Motor neuron (in vitro differentiated cells): Measurements from ENCODE around the gene DLGAP1. TPM values are rescaled to one million over a fixed set of nuclear protein-coding genes. Genes with fewer than 3 reads are reported as not detected.
A peak's percentile ranks its signal among the peaks of the same experiment; 100 is the strongest.

ENCODE experiments used
- ATAC-seq, 8 experiments: fragments of 200-7000 bp; cut with Tn5 transposase; replicated peaks in 6 of 8; 2 replicates each; pipeline ENCODE4 v1.8.0; 2021; ENCODE audit warnings: mild to moderate bottlenecking in 8 of 8, moderate library complexity in 8 of 8
- H3K27ac ChIP-seq, 2 donors: fragments of 250-450 bp; sonication (Bioruptor Pico); 2 replicates each; pipeline ENCODE4 v1.9.0; 2021; ENCODE audit warnings: antibody characterized with exemption in 2 of 2, mild to moderate bottlenecking in 2 of 2, moderate library complexity in 1 of 2
- H3K4me1 ChIP-seq, 2 donors: fragments of 250-450 bp; sonication (Bioruptor Pico); replicated peaks in 1 of 2; 2 replicates each; pipeline ENCODE4 v1.6.1; 2021; ENCODE audit warnings: antibody characterized with exemption in 2 of 2, mild to moderate bottlenecking in 2 of 2, moderate library complexity in 1 of 2
- H3K4me3 ChIP-seq, 5 donors: fragments of 250-450 bp; sonication (Bioruptor Pico); 2 replicates each; pipeline ENCODE4 v1.9.0; 2021; ENCODE audit warnings: antibody characterized with exemption in 5 of 5, mild to moderate bottlenecking in 5 of 5, moderate library complexity in 4 of 5
- WGBS, 10 experiments: fragments of 450-650 bp; shearing (Covaris generic); methylation state at CpG; one replicate each; pipeline ENCODE4 v1.0.0; 2022; 5-methylcytosine and 5-hydroxymethylcytosine counted together
- in situ Hi-C, 9 experiments: fragments of 400-800 bp; cut with MboI; loops; one replicate each; pipeline ENCODE4 v1.15.0; 2021; ENCODE audit warnings: low sequenced_read_pairs in 9 of 9, low pct_unique_long_range_greater_than_20kb in 2 of 9; ENCODE audit not compliant: unreplicated experiment in 9 of 9
- total RNA-seq, 8 experiments: library from RNA; unstranded; fragments of 300-600 nt; gene quantifications; 2 replicates each; pipeline versions ENCODE4 v1.2.3 to v1.2.4, GENCODE V29; 2022

DLGAP1 gene
- total RNA-seq, 8 experiments from 2014 or later = 0.36 to 38.2 (median 16.6) TPM

DNA sequence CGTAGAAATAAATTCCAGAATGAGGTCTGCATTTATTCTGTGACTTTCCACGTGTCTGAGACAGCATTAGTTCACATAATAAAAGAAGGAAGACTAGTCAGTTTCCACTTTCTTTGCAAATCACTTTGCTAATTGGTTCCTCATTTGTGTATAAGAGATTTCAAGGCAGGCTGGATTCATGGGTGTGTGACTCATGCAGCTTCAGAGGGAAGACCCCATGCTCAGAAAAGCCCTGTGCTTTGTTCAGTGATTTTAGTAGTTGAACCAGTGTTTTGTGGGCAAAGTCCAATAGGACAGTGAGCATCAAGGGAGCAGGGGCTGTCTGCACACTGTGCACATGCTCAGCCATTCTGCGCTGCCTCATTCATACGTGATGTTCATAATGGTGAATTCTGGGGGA is 297.8 kb downstream of the DLGAP1 start:
- no peak overlapping the region for H3K4me3 ChIP-seq
- H3K27ac ChIP-seq = no peak overlapping the region
- WGBS, 10 experiments = 0 to 100% (median 40%) methylated on average over 1 to 4 of the region's 4 CpGs; no CpG with 5 or more reads in 1 of the 10 experiments
- H3K4me1 ChIP-seq = peaks cover 0 to 4% of the 10 kb centered on the region in 2 donors
- in situ Hi-C loops = no loop called here
- ATAC-seq = peak in 5 of 8 experiments; percentile 76 to 96 (median 95)

DNA sequence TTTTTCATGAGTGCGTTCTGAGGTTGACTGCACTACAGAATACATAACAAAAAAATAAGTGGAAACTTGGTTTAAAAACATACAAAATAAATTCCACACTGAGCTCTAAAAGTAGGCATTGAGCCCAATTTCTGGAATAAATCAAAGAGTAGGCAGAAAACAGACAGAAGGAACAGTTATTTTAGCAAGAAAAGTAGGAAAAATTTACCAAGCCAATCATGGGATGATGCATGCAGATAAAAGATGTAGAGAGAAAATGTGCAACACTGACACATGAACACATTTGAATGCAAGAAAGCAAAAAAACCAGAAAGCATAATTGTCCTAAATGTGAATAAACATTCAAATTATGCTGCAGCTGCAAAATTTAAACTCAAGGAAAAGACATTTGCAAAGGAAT is 308.3 kb downstream of the DLGAP1 start:
- no peak overlapping the region for H3K4me3 ChIP-seq
- no peak overlapping the region for H3K27ac ChIP-seq
- in situ Hi-C loops = no loop called here
- ATAC-seq = no peak
- WGBS, 10 experiments = 7 to 100% (median 88%) methylated on average over 1 of the region's 1 CpG
- peaks cover 0 to 5% of the 10 kb centered on the region in 2 donors for H3K4me1 ChIP-seq

DNA sequence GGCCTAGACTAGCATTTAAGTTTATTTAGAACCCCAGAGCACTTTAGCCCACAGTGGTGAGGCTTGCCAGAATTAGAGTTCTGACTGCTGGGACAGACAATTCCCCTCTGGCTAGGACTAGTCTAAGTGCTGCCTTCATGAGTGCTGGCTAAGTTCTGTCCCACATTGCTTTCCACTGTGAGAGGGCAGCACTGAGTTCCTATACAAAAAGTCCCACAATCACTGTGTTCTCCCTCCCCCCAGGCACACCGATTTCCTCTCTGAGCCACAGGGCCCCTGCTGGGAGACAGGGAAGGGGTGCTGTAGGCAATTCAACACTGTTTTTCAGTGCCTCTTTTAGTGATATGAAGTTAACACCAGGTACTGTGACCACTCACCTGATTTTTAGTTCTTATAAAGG is 310.9 kb downstream of the DLGAP1 start:
- no peak overlapping the region for H3K27ac ChIP-seq
- H3K4me3 ChIP-seq = no peak overlapping the region
- in situ Hi-C loops = no loop called here
- no peaks in the 10 kb centered on the region for H3K4me1 ChIP-seq
- ATAC-seq = peak in 1 of 8 experiments; percentile 15
- 33 to 80% (median 50%) methylated on average over 1 of the region's 1 CpG; no CpG with 5 or more reads in 5 of the 10 experiments for WGBS, 10 experiments

DNA sequence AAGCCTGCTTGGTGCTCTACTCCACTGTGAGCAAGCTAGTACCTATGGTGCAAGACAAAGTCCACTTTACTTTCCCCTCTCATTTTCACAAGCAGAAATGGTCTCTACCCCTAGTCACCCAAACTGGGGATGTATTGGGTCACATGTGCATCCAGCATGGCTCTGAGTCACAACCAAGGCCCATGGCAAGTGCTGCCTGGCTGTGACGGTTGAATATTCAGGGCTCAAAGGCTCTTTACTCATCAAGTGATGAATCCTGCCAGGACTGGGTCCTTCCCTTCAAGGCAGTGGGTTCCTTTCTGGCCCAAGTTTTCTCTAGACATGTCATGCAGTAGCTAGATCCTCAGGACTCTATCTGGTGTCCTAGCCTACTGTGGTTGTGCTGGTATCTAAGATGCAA is 311.5 kb downstream of the DLGAP1 start:
- Histone ChIP-seq H3K4me3 (no peak overlapping the region), H3K27ac (no peak overlapping the region), H3K4me1 (no peaks in the 10 kb centered on the region)
- in situ Hi-C loops = no loop called here
- 100% methylated on average over 1 of the region's 1 CpG; no CpG with 5 or more reads in 8 of the 10 experiments for WGBS, 10 experiments
- peak in 2 of 8 experiments; percentile 70 to 96 for ATAC-seq

DNA sequence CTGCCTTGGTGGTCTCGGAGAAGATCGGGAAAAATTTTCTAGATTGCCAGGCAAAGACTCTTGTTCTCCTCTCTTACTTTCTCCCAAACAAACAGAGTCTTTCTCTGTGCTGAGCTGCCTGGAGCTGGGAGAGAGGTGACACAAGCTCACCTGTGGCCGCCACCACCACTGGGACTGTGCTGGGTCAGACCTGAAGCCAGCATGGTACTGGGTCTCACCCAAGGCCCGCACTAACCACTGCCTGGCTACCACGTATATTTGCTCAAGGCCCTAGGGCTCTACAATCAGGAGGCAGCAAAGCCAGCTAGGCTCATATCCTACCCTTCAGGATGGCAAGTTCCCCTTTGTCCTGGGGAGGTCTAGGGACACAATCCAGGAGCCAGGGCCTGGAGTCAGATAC is 312.2 kb downstream of the DLGAP1 start:
- Histone ChIP-seq H3K27ac (no peak overlapping the region), H3K4me1 (no peaks in the 10 kb centered on the region), H3K4me3 (no peak overlapping the region)
- 40 to 100% (median 96%) methylated on average over 1 to 4 of the region's 5 CpGs; no CpG with 5 or more reads in 5 of the 10 experiments for WGBS, 10 experiments
- in situ Hi-C loops = no loop called here
- no peak for ATAC-seq

DNA sequence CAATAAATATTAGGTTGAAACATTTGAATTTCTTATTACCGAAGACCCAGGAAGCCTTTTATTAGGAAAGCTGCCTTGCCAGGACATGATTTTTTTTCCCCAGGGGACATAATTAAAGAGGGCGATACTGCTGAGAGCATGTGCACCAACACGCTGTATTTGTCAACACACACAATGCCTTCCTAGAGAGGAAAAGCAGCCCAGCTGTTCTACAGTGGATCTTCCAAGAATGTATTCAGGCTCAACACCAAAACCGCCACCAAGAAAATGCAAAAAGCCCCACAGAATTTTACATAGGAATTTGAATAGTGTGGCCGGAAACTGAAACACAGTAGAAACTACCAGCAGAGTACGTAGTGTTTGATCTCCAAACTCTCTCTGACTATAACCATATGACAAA is 320.4 kb downstream of the DLGAP1 start:
- H3K4me1 ChIP-seq = peaks cover 0 to 14% of the 10 kb centered on the region in 2 donors
- H3K27ac ChIP-seq = no peak overlapping the region
- in situ Hi-C loops = no loop called here
- no peak overlapping the region for H3K4me3 ChIP-seq
- ATAC-seq = peak; percentile 23 to 76 (median 56)
- 0 to 62% (median 35%) methylated on average over 3 to 5 of the region's 6 CpGs; no CpG with 5 or more reads in 2 of the 10 experiments for WGBS, 10 experiments

DNA sequence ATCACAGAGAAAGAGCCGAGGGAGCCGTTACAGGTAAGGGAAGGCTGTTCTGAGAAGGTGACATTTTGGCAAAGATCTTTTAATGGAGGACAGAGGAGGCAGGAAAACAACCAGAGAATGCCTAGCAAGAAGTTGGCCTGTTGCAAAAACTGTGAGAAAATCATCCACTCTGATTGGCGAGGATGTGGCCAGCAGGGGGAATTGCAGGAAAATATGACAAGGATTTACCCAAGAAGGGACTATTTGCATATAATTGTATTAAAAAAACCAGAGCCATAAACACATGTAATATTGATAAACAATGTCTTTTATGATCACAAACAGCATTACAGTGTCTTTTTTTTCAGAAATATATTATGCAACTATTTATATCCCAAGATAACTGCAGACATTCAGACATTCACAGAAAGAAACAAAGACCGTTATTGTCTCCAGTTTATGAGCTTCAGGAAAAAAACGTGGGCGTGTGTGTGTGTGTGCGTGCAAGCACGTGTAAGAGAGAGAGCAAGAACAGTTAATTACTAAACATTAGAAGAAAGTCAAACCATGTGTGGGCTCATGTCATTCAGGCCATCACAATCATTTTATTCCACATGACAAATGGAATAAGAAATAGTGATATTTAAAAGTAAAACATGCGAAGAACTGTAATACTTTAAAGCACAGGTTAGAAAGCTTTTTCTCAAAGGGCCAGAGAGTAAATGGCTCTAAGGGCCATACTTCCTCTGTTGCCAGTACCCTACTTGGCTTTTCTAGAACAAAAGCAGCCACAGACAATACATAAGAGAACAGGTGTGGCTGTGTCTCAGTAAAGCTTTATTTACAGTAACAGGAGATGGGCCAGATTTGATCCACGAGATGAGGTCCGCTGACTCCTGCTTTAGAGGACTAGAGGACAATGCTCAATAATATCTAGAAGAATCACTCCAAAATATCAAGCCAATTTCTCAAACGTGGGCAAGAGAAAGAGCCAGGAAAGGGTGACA is 324.1 kb downstream of the DLGAP1 start:
- in situ Hi-C loops = no loop called here
- peaks cover 8 to 25% of the 10 kb centered on the region in 2 donors for H3K4me1 ChIP-seq
- ATAC-seq = peak in 1 of 8 experiments; percentile 63
- H3K27ac ChIP-seq = no peak overlapping the region
- H3K4me3 ChIP-seq = no peak overlapping the region
- 9 to 90% (median 70%) methylated on average over 5 to 12 of the region's 12 CpGs for WGBS, 10 experiments

DNA sequence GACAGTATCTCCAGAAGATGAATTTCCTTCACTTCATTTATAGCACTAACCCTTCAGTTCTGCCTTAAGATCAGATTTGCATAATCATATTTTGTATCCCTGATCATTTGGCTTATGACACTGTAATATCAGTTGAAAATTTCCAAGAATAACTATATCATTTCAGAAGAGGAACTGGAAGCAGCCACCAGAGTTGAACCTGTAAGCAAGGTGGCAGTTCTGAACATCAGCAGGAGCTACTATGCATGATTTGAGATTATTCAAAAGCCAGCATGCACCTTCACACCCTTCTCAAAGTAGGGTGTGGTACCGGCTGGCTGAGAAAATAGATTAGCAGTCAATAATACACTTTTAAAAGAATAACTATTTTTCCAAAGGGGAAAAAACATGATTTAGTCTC is 328.2 kb downstream of the DLGAP1 start:
- in situ Hi-C loops = no loop called here
- Histone ChIP-seq H3K4me1 (peaks cover 20 to 35% of the 10 kb centered on the region in 2 donors), H3K4me3 (no peak overlapping the region), H3K27ac (no peak overlapping the region)
- ATAC-seq = no peak
- WGBS, 10 experiments = 0 to 100% (median 65%) methylated on average over 1 of the region's 1 CpG; no CpG with 5 or more reads in 4 of the 10 experiments

DNA sequence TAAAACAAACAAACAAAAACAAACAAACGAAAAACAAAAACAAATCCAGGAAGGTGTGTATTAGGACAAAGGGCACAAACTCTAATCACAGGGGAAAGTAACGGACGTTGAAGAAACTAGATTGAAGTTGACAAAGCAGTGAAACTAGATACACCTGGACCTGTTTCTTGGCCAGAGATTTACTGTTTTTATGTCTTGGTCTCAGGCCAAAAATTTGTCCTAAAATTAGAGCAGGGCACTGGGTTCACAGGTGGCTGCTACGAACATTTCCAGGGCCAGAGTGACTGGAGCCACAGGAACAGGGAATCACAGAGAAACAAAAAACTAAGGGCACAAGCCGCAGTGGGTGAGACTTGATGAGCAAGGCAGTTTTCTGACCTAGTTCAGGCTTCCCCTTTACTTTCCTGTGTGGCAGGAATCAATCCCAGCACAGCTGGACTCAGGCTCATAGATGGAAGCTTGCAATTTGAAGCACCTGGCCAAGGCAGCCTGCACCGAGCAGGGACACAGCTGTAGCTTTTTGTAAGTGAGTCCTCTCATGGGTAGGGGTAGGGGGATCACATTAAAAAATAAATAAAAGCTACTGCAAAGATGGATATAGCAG is 329.4 kb downstream of the DLGAP1 start:
- in situ Hi-C loops = no loop called here
- no peak for ATAC-seq
- H3K4me3 ChIP-seq = no peak overlapping the region
- 19 to 59% (median 40%) methylated on average over 3 to 4 of the region's 6 CpGs for WGBS, 10 experiments
- peaks cover 21 to 33% of the 10 kb centered on the region in 2 donors for H3K4me1 ChIP-seq
- peak overlapping the region; percentile 31 to 78 for H3K27ac ChIP-seq

DNA sequence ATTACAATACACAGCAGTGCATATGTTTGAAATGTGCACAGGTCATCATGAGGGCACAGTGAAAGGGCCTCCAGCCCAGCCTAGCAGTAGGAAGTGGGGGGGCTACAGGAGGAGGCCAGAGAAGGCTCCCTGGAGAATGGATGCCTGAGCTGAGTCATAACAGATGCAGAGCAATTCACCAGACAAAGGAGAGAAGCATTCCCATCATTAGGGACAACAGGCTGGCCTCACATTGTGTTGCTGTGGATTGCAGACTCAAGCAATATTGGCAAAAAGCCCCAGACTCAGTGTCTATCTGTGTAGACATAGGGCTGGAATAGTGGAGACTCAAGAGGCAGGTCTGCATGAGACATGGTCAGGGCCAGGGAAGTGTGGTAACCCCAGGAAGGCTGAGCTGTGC is 329.9 kb downstream of the DLGAP1 start:
- H3K27ac ChIP-seq = peak overlapping the region; percentile 31 to 78
- H3K4me3 ChIP-seq = no peak overlapping the region
- peaks cover 26 to 38% of the 10 kb centered on the region in 2 donors for H3K4me1 ChIP-seq
- in situ Hi-C loops = no loop called here
- ATAC-seq = peak; percentile 92 to 99 (median 98)

DNA sequence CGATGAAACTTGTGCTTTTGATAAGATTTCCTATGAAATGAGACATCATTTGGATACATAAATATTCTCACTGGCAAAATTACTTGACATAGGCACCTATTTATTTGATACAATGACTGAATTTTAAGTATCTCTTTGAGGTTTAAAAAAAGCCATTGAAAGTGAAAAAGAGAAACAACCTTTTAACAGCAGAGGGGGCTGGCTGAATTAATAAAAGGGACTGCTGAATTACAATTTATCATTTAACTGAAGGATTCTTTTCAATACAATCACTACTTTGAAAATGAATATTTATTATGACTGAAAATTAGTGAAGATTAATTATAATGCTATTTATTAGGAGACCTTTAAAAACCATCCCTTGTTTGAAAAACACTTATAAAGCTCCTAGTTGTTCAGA is 335.3 kb downstream of the DLGAP1 start:
- Histone ChIP-seq H3K4me3 (no peak overlapping the region), H3K27ac (no peak overlapping the region), H3K4me1 (peaks cover 9 to 22% of the 10 kb centered on the region in 2 donors)
- in situ Hi-C loops = loop anchor here in 5 of 9 experiments (25.0 kb wide), 2 partner anchors 217 to 942 kb away; no protein-coding TSS in a partner anchor
- 0 to 83% (median 38%) methylated on average over 1 of the region's 1 CpG; no CpG with 5 or more reads in 1 of the 10 experiments for WGBS, 10 experiments
- no peak for ATAC-seq

DNA sequence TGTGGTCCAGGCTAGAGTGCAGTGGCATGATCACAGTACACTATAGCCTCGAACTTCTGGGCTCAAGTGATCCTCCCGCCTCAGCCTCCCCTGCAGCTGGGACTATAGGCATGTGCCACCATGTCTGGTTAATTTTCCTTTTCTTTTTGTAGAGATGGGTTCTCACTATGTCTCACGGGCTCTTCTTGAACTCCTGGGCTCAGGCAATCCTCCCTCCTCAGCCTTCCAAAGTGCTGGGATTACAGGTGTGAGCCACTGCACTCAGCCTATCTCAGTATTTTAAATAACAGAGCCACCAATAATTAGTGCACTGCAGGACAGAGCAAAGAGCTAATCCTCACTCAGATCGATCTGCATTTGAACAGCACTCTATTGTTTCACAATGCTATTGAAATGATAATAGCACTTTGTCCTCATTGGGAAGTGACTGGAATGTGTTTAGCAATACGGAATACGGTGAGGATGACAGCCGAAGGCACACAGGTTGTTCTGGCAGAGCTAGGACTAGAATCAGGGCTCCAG is 335.9 kb downstream of the DLGAP1 start:
- peak in 5 of 8 experiments; percentile 47 to 88 (median 84) for ATAC-seq
- 13 to 80% (median 35%) methylated on average over 2 to 7 of the region's 7 CpGs for WGBS, 10 experiments
- peaks cover 7 to 16% of the 10 kb centered on the region in 2 donors for H3K4me1 ChIP-seq
- in situ Hi-C loops = loop anchor here in 5 of 9 experiments (25.0 kb wide), 2 partner anchors 218 to 943 kb away; no protein-coding TSS in a partner anchor
- no peak overlapping the region for H3K27ac ChIP-seq
- H3K4me3 ChIP-seq = no peak overlapping the region

DNA sequence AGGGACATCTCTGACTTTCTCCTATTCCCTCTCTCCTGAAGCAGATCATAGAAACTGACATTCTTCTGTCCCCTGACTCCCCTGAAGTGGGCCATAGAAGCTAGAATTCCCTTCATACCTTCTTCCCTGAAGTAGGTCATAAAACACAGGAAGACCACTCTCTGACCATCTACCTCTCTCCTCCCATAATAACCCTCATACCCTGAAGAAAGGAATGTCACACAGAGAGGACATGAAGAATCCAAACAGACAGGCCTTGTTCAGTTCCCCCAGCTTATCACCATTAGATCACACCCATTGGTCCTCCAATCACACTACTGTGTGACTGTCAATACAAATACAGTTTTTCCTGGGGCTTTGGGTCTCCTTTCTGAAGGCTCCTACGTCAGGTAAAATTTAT is 347.1 kb downstream of the DLGAP1 start:
- in situ Hi-C loops = loop anchor here in 5 of 9 experiments (25.0 kb wide), 2 partner anchors 229 to 954 kb away; no protein-coding TSS in a partner anchor
- Histone ChIP-seq H3K4me1 (peaks cover 8 to 15% of the 10 kb centered on the region in 2 donors), H3K4me3 (no peak overlapping the region), H3K27ac (no peak overlapping the region)
- ATAC-seq = no peak
- 0 to 88% (median 6%) methylated on average over 1 of the region's 1 CpG; no CpG with 5 or more reads in 6 of the 10 experiments for WGBS, 10 experiments
